RWPE1 (cell line): ENCODE results near the gene HIVEP3.

Source experiments
- CTCF ChIA-PET: fragments of 350-600 bp; sonication (Branson Sonifier 250); formaldehyde crosslinking; extraction: SDS; loops from one replicate; lab custom pipeline; 2021; lab: Yijun Ruan, JAX
- POLR2A ChIA-PET: fragments of 400-600 bp; formaldehyde crosslinking; extraction: SDS; loops from one replicate; lab custom pipeline; 2020; ENCODE audit warnings: antibody characterized with exemption; ENCODE audit not compliant: low non-redundant PET; lab: Yijun Ruan, JAX
- DNase-seq: peaks from one replicate; pipeline ENCODE4 v3.0.0; 2012; ENCODE audit warnings: low spot score
- H3K27ac ChIP-seq: fragments of 450-650 bp; 2 replicates; pipeline ENCODE4 v1.5.1; 2017
- TF ChIP-seq, protein P1 (sequence below): fragments of 450-650 bp; conservative IDR thresholded peaks from 2 replicates; pipeline ENCODE4 v1.5.1; 2017; ENCODE audit warnings: low read depth, mild to moderate bottlenecking

Gene HIVEP3

DNA sequence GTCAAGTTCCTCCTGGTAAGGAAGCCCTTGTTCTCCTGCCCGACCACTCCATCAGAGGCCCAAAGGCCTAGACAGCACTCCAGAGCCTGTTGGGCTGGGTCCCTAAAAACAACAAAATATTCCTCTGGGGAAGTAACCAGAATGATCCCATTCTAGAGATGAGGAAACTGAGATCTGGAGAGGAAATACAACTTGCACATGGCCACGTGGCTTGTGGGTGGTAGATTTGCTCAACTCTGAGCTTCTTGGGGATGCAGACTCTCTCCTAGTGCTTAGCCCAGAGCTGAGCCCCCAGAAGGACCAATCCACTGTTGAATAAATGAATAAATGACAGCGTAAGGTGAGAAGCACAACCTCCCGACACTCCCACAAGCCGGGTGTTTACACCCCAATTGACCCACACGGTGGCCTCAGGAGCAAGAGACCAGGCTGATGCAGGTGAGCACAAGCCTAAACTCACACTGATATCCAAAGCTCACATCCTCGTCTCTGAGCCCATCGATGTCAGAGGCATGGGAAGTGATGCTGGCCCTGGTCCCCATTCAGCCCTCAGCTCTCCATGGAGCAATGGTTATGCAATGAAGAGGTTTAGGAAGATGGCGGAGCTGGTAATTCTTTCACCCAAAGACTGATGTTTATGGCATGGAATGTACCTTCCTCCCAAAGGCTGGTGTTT, 261.8 kb downstream of the HIVEP3 start:
- ChIA-PET POLR2A (no interaction called here), CTCF (interaction anchor here (0.7 kb wide), 1 partner anchor 14 kb away, joined by 3 read pairs; no protein-coding TSS in a partner anchor)
- TF ChIP-seq, protein P1, sequence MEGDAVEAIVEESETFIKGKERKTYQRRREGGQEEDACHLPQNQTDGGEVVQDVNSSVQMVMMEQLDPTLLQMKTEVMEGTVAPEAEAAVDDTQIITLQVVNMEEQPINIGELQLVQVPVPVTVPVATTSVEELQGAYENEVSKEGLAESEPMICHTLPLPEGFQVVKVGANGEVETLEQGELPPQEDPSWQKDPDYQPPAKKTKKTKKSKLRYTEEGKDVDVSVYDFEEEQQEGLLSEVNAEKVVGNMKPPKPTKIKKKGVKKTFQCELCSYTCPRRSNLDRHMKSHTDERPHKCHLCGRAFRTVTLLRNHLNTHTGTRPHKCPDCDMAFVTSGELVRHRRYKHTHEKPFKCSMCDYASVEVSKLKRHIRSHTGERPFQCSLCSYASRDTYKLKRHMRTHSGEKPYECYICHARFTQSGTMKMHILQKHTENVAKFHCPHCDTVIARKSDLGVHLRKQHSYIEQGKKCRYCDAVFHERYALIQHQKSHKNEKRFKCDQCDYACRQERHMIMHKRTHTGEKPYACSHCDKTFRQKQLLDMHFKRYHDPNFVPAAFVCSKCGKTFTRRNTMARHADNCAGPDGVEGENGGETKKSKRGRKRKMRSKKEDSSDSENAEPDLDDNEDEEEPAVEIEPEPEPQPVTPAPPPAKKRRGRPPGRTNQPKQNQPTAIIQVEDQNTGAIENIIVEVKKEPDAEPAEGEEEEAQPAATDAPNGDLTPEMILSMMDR = no peak
- no peak overlapping the region for H3K27ac ChIP-seq
- DNase-seq = no peak

DNA sequence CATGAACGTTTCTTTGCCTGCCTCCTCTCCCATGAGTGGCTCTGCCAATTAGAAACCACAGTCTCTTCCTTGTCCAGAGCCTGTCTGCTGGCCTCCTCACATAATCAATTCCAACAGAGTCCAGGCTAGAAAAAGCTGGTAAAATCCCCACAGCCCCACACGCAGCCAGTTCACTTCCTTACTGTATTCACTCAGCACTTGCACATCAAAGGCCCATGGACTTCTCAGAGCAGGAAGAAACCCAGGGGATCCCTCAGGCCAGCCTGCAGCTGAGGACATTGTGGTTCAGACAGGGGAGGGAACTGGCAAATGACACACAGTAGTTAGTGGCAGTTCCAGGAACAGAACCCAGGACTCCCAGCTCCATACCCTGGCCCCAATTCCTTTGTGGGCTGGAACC, 262.7 kb downstream of the HIVEP3 start:
- no peak for DNase-seq
- ChIA-PET POLR2A (no interaction called here), CTCF (no interaction called here)
- H3K27ac ChIP-seq = no peak overlapping the region
- TF ChIP-seq, protein P1 = no peak

DNA sequence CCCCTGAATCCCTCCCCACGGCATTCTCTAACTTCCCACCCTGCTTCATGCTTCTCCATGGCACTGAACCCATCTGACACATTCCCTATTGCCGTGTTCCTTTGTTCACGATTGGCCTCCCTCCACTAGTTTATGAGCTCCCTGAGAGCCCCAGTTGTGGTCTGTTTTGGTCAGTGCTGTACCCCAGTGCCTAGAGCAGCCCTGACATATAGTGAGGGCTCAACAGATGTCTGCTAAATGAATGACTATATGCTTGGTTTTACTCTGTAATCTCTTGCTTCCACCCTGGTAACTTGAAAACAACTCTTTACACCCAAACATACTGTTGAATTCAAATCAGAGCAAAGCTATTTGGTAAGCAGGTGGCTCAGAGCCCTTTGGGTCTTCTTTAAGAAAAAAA, 263.1 kb downstream of the HIVEP3 start:
- POLR2A ChIA-PET = no interaction called here
- CTCF ChIA-PET = no interaction called here
- DNase-seq = no peak
- TF ChIP-seq, protein P1 = no peak
- H3K27ac ChIP-seq = no peak overlapping the region

DNA sequence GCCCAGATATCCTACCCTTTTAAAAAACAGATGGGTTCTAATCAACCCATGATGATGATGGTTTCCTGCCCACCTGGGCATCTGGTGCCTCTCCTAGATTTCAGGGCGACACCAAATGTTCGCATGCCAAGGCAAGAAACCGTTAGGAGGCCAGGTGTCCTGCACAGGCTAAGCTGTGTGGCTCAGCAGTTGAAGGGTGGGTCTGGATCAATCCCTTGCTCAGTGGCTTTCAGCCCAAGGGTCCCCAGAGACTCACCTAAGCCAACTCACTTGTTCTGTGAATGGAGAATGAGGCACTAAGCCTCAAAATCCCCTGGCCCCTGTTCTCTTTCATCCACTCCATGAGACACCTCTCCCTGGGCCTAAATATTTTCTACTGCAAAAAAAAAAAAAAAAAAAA, 265.1 kb downstream of the HIVEP3 start:
- TF ChIP-seq, protein P1 = no peak
- CTCF ChIA-PET = interaction anchor here (0.7 kb wide), 1 partner anchor 31 kb away, joined by 3 read pairs; no protein-coding TSS in a partner anchor

DNA sequence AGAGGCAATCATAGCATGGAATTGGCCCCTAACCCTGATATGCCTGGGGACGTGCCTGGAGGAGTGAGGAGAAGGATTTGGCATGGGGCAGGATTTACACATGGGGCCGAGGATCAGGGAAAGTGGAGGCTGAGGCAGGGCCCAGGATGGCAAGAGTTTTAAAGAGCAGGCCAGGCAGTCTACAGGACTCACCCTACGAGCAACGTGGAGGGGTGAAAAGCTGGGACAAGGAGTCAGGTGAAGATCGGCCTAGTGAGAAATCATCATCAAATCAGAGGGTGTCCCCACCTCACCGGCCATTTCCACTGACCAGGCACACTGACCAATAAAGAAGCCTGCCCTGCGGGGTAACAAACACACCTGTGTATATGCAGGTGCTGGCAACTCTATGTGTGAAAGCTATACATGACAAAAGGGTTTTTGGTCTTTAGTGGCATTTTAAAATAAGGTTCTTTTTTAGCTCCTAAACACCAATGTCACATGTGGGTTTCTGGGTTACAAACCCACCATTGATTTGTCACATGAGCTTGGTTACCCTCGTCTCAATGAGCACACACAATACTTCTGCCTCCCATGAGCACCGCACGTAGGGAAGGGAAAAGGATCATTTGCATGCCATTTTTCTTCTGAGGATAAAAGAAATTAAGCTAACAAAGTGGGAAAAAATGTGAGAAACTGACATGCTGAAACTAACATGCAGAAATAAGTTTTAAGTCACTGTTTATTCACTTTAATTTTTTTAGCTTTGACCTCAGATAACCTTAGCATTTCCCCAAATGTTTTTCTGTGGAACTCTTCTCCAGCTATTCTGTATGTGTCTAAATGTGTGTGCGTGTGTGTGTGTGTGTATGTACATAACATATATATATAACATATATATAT, 266.1 kb downstream of the HIVEP3 start:
- DNase-seq = no peak
- H3K27ac ChIP-seq = no peak overlapping the region
- POLR2A ChIA-PET = no interaction called here
- CTCF ChIA-PET = interaction anchor here (0.7 kb wide), 1 partner anchor 32 kb away, joined by 3 read pairs; no protein-coding TSS in a partner anchor
- TF ChIP-seq, protein P1 = no peak

More for the DNA sequence above, 265.1 kb downstream of the HIVEP3 start:
- POLR2A ChIA-PET = no interaction called here
- no peak overlapping the region for H3K27ac ChIP-seq
- DNase-seq = no peak

DNA sequence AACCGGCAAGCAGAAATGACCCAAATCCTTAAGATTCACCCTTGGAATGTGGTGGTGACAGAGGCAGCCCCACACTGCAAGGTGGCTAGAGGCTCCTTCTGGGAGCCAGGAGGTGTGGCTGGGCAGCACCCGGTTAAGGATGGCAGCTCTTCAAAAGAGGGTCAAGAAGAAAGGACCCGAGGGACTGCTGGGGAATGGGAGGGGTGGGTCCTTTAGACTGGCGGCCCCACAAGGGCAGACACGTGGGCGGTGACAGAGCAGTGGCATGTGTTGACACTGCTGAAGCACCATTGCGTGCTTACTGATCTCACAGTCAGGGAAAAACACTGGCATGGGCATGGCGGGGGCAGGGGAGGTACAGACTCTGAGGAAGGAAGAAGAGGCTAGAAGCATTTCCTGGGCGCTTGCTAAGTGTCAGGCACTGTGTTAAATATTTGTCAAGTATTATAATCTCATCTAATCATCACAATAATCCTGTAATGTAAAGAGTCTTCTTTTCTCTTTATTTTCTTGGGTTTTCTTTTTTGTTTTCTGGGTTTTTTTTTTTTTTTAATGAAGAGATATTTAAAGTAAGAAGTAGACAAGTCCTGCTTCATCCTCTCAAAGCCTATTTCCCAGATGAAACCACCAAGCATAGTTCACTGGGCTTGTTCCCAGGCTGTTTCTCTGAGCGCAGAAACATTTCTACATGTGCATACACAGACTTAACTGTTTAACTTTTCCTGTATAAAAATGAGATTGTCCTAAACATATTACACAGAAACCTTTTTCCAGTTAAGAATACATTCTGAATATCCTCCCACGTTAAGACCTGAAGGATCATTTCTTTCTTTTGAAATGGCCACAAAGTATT, 268.5 kb downstream of the HIVEP3 start:
- TF ChIP-seq, protein P1 = no peak
- H3K27ac ChIP-seq = no peak overlapping the region
- ChIA-PET POLR2A (no interaction called here), CTCF (no interaction called here)
- DNase-seq = no peak
